ENCODE data around the gene PHF14.

GRCh38 chr7:11127114-11127785, 153.6 kb downstream of the PHF14 start:
- TF ChIP-seq MXI1 (conservative IDR thresholded peaks at IDR 0.05; ENCODE audit: poor library complexity, severe bottlenecking) (no peak), CTCF (IDR thresholded peaks at IDR 0.05; ENCODE audit: poor library complexity, severe bottlenecking) (no peak), EZH2 (IDR thresholded peaks at IDR 0.05; ENCODE audit: borderline replicate concordance, insufficient read depth, low read length, poor library complexity, severe bottlenecking) (no peak), POLR2AphosphoS5 (IDR thresholded peaks at IDR 0.05) (no peak), SMC3 (conservative IDR thresholded peaks at IDR 0.05; ENCODE audit: poor library complexity) (no peak), EP300 (conservative IDR thresholded peaks at IDR 0.05; ENCODE audit: poor library complexity, severe bottlenecking) (no peak), RAD21 (conservative IDR thresholded peaks at IDR 0.05) (no peak), TAF1 (IDR thresholded peaks at IDR 0.05; ENCODE audit: low read depth) (no peak)
